GM18511 (cell line): ENCODE measurements around the gene LEP.

Experiments
- ATAC-seq: cut with Tn5 transposase; IDR thresholded peaks from one replicate; pipeline ENCODE4 v1.9.1; 2021; ENCODE audit warnings: mild to moderate bottlenecking, moderate library complexity; ENCODE audit not compliant: unreplicated experiment

LEP gene

DNA sequence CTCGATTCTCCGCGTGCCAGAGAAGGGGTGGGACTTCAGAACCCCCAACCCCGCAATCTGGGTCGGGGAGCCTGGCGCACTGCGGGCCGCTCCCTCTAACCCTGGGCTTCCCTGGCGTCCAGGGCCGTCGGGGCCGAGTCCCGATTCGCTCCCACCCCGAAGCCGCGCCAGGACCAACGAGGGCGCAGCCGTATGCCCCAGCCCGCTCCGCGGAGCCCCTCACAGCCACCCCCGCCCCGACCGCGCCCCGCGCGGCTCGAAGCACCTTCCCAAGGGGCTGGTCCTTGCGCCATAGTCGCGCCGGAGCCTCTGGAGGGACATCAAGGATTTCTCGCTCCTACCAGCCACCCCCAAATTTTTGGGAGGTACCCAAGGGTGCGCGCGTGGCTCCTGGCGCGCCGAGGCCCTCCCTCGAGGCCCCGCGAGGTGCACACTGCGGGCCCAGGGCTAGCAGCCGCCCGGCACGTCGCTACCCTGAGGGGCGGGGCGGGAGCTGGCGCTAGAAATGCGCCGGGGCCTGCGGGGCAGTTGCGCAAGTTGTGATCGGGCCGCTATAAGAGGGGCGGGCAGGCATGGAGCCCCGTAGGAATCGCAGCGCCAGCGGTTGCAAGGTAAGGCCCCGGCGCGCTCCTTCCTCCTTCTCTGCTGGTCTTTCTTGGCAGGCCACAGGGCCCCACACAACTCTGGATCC is at the start of gene LEP:
Gene LEP (plus strand): TSS at position 583 of the 691 bp plus-strand sequence. CDS start 10,741 bp downstream, outside the sequence.
- no peak for ATAC-seq

DNA sequence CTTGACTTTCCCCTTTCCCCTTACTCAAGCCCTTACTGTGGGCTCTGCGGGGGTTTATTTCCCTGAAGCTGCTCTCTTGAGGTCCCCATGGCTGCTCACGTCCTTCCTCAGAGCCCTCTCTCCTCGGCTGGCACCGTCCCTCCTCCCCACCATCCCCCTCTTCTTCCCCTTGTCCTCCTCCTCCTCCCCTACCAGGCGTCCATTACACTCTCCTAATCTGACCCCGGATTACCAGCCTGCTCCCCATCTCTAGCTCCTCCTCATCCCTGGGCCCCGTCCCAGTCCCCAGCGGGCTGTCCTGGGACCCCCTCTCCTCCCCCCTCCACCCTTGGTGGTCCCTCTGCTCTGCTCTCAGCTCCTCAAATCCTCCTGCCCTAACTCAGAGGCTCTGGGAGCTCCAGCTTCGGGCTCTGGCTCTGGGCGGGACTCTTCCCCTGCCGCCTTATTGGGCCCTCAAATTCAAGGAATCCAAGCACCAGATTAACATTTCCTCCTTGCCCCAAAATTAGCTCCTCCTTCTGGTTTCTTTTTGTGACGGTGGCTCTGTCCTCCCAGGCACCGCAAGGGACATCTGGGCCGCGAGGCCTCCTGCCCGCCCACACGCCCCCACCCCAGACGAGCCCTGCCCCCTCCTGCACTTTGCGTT is 48.5 kb upstream of the LEP start:
- no peak for ATAC-seq

DNA sequence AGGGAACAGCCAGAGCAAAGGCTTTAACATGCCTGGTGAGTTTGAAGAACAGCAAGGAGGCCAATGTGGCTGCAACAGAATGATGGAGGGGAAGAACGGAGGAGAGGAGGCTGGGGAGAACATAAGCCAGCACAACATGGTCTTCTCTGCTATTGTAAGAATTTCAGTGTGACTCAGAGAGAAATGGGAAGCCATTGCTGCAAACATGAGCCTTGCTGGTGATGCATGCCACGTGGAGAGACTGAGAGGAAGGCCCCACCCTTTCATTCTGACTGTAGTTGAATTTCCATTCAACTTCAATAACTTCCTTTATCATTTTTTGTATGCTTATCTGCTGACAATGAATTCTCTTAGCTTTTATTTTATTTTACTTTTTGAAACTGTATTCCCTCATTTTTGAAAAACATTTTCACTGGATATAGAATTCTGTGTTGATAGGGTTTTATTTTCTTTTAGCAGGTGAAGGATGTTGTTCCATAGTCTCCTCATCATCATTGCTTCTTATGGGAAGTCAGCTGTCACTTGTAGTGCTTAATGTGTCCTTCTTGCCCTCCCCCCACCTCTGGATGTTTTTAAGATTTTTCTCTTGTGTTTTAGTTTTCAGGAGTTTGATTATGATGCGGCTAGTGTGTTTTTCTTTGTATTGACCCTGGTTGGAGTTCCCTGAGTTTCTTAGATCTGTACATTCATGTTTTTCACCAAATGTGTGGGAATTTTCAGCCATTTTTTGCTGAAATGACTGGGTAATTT is 46.4 kb upstream of the LEP start:
- ATAC-seq = no peak

DNA sequence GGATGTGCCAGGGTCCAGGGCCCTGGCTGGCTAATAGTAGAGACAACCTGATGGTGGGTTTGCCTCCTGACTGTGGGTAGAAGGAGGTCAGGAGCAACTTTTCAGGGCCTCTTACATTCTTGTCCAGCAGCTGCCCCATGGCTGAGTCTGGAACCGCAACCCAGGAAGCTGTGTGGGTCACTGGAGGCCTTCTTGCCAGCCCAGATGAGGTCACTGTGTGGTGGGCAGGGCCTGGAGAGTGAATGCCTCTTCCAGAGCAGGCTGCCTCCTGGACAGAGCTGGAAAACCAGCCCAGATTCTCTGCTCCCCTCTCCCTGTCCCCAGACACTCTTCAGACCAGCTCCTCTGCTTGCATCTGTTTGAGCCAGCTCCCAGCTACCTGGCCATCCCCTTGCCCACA is 43.5 kb upstream of the LEP start:
- no peak for ATAC-seq

DNA sequence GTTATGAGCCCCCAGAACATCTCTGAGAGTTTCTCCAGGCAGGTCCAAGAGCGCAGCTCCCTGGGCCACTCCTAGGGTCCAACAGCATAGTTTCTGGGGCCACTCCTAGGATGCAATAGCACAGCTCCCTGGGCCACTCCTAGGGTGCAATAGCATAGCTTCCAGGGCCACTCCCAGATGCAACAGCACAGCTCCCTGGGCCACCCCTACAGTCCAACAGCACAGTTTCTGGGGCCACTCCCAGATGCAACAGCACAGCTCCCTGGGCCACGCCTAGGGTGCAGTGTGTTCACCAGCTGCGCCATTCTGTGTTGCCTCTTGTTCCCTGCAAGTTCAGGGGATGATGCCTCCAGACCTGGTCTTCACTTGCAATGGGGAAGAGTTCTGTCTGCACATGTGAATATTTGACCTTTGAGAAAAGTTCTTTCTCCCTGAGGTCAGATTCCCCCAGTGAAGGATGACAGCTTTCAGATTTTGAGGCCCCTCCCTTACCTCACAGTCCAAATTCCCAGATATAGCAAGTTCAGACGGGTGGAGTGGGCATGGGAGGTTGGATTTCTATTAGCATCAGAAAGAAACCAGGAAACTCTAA is 43.0 kb upstream of the LEP start:
- no peak for ATAC-seq

DNA sequence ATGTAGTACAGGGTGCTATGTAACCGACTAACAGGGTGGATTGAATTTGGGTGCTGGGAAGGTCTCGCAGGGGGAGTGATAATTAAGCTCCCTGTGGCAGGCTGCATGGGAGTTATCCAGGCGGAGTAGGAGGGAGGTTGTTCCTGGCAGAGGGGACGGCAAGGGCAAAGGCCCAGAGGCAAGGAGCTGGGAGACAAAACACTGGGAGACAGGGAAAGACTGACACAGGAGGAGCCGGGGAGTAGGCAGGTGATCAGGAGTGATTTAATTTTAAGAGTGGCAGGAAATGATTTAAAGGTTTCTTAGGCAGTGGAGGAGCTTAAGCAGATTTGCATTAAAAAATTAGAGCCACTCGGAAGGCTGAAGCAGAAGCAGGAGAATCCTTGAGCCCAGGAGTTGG is 40.7 kb upstream of the LEP start:
- ATAC-seq = no peak

DNA sequence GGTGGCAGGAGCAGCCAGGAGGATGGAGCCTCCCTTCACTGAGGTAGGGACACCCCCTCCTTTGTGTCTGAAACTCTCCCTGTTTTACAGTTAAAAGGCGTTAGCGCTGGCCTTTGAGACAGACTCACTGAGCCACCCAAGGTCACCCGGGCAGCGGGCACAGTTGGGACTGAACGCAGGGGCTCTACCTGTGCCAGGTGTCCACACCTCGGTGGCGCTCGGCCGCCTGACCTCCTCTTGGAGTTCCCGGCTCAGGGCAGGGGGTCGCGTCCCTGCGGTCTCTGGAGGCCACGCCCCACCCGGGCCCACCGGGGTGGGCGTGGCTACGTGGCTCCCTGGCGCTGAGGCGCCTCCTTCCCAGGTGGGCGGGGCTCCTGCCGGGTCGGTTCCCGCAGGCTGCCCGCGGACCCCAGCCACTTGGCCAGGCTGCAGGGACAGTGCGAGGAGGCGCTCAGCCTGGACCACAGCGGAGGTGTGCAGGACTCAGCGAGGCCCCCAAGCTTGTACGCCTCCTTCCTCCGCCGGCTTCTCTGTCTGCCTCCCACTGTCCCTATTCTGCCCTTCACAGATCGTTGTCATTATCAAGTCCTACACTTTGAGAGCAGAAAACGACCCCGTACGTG is 39.9 kb upstream of the LEP start:
- no peak for ATAC-seq

DNA sequence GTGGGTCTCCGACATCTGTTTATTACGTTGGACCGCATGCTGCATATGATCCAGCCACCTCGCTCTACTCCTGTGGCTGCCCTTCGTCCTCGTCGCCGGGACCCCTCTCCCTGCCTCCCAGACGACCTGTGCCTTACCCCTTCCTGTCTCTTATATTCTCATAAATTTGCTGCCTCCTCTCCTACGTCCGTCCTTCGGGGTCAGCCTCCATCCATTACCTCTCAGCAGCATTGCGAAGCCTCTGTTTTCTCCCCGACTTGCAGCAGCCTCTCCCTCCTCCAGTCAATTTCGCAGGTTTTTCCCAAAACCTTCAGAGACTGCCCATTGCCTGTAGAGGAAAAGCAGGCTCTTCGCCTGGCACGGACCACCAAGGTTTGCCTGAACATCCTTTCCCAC is 39.4 kb upstream of the LEP start:
- ATAC-seq = no peak

DNA sequence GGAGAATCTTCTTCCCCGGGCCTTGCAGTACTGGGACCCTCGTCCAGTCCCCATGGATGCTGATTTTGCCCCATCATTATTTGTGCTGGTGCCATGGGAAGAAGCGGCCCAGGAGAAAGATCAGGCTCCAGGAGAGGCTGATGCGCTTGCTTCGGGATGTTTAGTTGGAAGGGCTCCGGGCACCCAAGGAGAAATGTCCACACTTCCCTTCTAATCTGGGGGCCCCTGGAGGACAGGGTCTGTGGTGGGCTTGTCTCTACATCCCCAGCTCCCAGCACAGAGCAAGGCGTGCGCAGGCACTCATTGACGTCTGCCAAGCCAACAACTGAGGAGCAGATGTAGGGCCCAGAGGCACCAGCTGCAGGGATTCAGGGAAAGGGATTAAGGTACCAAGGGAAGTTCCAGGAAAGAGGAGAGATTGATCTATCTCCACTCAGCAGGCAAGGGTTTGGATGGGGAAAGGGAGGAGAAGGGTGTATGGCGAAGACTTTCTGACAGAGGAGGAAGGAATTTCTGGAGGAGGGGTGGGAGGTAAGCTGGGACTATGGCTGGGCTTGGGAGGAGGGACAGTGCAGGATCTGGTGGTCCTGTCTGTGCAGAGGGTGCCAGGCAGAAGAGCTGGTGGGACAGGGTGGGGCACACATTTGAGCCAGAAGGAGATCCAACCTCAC is 38.7 kb upstream of the LEP start:
- no peak for ATAC-seq

DNA sequence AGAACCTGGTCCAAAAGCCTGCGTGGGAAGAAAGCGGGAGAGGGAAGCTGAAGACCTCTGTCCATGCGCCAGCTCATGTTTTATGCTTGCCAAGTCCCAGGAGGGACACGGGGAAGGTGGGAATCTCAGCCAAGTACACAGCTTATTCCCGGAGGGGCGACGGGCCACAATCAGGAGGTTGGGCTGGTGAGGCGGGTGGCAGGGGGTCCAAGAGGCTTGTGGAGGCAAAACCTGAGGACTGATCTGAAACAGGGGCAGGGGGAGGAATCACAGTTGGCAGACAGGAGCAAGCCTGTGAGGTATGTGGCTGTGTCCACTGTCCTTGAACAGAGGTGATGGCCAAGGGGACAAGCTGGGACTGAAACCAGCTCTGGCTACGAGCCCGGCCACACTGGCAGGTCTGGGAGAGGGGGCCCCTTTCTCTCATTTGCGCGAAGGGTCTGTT is 38.0 kb upstream of the LEP start:
- ATAC-seq = no peak

DNA sequence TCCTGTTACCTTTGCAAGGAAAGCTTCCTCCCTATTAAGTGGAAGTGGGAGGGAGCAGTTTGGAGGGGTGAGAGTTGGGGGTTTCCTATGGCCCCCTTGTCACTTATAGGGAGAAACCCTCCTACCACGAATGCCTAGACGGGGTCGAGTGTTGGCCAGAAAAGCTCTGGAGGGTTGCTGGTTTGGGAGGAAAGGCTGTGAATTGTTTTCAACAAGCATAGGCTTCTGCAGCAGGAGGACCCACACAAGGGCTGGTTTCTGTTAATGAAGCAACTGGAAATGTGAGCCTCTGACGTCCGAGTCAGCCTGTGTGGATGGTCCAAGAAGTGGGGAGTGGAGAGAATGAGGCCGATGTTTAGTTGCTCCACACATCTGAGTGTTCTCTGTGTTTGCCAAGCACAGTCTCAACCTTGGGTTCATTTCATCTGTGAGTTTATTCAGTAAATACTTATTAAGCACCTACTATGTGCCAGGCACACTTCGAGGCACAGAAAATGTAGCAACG is 37.3 kb upstream of the LEP start:
- ATAC-seq = no peak

DNA sequence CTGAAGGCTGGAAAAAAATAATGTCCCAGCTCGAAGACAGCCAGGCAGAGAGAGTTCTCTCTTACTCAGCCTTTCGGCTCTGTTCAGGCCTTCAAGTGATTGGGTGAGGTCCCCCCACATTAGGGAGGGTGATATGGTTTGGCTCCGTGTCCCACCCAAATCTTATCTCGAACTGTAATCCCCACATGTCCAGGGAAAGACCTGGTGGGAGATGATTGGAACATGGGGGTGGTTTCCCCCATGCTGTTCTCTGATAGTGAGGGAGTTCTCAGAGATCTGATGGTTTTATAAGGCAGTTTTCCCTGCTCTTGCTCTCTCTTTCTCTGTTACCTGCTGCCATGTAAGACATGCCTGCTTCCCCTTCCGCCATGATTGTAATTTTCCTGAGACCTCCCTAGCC is 36.6 kb upstream of the LEP start:
- ATAC-seq = no peak

DNA sequence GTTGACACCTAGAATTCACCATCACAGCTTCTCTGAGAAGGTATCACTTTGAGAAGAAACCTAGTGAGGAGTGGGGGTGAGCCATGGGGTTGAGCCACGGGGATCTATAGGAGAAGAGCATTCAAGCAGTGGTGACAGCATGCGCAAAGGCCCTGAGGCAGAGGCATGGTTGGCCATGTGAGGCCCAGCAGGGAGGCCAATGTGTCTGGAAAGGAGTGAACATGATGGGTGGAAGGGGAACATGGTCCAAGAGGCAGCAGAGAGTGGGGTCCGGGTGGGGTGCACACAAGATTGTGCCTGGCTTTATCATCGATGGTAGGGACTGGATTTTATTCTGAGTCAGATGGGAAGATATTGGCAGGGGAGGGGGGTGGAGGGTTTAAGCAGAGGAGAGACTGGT is 36.0 kb upstream of the LEP start:
- ATAC-seq = no peak

DNA sequence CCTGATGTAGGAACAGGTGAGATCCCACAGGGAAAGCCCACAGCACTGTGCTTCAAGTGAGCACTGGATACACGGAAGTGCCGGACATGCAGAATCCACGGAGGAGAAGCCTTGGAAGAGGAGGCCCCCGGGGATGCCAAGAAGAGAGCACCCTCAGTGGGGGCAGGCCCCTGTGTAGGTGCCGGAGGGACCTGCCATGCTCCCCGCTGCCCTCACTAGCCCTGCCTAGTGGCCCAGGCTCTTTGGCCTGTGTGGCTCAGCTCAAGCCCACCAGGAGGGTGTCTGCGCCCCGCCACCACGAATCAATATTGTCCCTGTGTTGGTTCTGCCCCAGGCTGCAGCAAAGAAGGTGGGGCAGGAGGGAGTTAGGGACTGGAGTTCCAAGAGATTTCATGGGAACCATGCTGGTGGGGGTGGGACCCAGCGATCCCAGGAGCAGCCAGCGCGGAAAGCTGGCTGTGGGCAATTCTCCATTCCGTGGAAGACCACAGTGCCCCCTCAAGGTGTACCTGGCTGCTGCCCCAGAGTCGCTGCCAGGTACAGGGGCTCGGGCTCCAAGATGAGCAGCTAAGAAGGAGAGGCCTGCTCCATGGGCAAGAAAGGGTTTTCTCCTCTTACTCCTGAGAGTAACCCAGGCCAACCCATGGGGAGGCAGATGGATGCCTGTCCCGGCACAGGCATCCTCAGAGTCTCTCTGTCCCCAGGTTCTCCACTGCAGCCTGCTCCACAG is 34.9 kb upstream of the LEP start:
- no peak for ATAC-seq

DNA sequence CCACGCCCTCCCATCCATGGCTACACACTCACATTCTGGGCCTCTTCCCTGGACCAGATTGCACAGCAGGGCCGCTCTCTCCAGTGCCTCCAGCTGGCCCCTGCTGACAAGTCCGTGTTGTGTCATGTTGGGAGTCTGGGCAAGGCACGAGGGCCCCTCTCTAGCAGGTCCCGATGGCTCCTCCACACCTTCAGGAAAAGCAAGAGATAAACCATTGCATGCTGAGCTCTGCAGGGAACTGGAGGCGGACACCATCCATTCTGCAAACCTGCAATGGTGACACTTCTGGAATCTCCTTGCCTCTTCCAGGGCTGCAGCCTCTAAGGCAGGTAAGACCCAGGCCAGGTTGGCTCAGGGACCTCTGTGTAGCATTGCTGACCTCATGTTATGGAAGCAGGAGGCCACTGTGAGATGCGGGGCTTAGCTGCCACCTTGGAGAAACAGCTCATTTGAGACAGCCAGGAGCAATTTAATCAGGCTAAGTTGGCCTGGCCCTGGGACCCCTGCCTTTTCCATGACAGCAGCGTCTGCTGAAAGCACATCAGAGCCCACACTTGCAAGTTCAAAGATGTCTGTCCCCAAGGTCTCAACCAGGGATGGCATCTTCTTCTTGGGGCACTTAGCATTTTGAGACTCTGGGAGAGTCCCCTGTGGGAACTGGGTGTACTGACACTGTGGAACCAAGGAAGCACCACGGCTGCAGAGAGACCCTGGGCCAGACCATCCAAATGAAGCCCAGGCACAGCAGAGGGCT is 34.2 kb upstream of the LEP start:
- ATAC-seq = no peak

DNA sequence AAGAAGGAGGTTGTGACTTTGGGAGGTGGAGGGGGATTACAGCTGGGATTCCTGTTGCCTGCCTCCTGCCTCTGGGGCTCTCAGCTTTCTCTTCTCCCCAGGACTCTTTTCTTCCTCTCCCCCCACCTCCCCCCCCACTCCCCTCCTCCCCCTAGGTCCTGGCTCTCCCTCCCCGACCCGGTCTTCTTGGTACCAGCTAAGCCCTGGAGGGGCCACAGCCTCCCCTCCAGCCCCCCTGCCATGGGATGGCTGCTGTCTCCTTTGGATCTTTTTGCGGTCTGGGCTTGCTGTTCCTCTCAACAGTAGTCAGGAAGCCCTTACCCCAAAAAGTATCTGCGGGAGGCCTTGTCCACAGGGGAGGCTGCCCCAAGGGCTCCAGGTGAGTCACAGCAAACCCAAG is 33.5 kb upstream of the LEP start:
- ATAC-seq = no peak

DNA sequence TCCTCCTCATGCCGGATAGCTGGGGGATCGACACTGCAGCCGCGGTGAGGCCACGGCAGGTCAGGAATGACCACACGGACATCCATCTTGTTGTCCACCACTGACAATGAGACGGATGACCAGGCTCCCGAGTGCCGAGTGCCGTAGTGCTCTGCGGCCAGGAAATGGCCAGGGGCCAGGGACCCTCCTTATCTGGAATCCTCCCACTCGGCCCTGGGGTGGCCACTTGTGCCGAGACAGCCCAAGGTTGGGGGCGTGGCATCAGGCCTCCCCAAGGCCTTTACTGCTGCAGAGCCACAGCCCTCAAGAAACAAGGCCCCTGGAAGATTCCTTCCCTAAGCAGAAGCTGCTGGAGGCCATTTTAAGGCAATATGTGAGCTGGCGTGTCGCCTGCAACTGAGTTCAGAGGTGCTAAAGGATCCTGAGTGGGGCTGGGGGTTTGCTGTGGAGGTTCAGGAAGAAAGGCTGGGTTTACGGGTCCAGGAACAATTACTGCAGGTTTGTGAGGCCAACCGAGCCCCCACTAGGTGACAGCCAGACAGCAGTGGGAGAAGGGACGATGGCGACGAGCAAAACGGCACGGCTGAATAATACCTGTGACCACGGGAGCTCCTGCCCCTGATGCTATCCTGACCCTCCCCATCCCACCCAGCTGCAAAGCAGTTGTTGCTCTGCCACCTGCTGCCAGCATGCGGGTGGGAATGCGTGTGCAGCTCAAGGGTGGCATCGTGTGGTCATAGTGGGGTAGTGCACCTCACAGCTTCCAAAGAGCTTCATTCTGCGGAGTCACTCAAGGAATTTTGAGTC is 31.6 kb upstream of the LEP start:
- ATAC-seq = peak; percentile 78

DNA sequence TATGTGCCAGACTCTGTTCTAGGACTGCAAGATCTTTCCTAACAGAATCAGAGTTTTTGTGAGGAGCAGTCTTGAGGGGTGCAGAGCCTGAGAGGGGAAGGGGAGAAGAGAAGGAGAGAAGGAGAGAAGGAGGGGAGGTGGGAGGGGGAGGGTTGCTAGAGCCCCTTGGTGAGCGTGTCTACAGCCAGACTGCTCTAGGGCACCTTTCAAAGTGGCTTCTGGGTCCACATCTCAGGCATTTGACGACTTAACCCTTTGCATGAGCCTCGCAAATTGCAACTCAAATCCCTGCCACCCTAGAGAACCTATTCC is 31.1 kb upstream of the LEP start:
- ATAC-seq = no peak
